HCT116 (cell line): ENCODE results near the gene CHST15. TPM values are rescaled to one million over a fixed set of nuclear protein-coding genes. Genes with fewer than 3 reads are reported as not detected.
"Not testable (repeated sequence)": the region's sequence is repeated elsewhere in the genome, so short reads cannot be mapped to it uniquely, and the experiment has no call there.

Source experiments
- ATAC-seq: fragments of 200-7000 bp; cut with Tn5 transposase; 2 replicates; pipeline ENCODE4 v1.9.1; 2020; ENCODE audit warnings: mild to moderate bottlenecking, moderate library complexity
- BruUV-seq: library from RNA; stranded (reverse); fragments of 400-500 nt; replicated peaks from 2 replicates; lab custom pipeline; 2021; lab: Mats Ljungman, UMichigan
- CTCF ChIA-PET: fragments of 300-600 bp; sonication (Branson Sonifier 250); formaldehyde crosslinking; loops from one replicate; lab custom pipeline; 2021; ENCODE audit warnings: antibody characterized with exemption; lab: Charles Lee
- POLR2A ChIA-PET: fragments of 300-600, 350-600 bp; sonication (Branson Sonifier 250); formaldehyde crosslinking; loops from one replicate; lab custom pipeline; 2021; ENCODE audit warnings: antibody characterized with exemption; lab: Charles Lee
- RAD21 ChIA-PET, 2 experiments: fragments of 300-600 bp; sonication (Branson Sonifier 250); formaldehyde crosslinking; loops; one replicate each; lab custom pipeline; 2023; ENCODE audit warnings: low total read pairs in 2 of 2; ENCODE audit not compliant: uncharacterized antibody in 2 of 2, unreplicated experiment in 2 of 2, low non-redundant PET in 1 of 2; lab: Charles Lee
- DNase-seq: peaks from one replicate; pipeline ENCODE4 v3.0.0-alpha.2; 2010; ENCODE audit warnings: low read depth, low spot score
- H2AFZ ChIP-seq: fragments of 200-600 bp; shearing (Covaris generic), sonication (generic); 2 replicates; pipeline ENCODE4 v1.6.1; 2017; ENCODE audit warnings: low read depth, mixed run types, mixed read lengths, antibody characterized with exemption, low read length; ENCODE audit not compliant: poor library complexity, severe bottlenecking
- H3K27ac ChIP-seq: 2 replicates; pipeline ENCODE4 v1.5.1; 2012; ENCODE audit warnings: low read depth, low read length
- H3K27me3 ChIP-seq: fragments of 200-600 bp; sonication (generic); 2 replicates; pipeline ENCODE4 v1.6.1; 2016; ENCODE audit warnings: mixed run types, low read length, mixed read lengths; ENCODE audit not compliant: insufficient read depth
- H3K36me3 ChIP-seq, 2 experiments: fragments of 200-500 bp in 1 of 2; fragments of 200-600 bp in 1 of 2; sonication (Bioruptor generic) in 1 of 2; sonication (generic) in 1 of 2; 2 replicates each; pipeline versions ENCODE4 v1.5.1 to v1.6.1; 2014 to 2016; ENCODE audit warnings: low read length in 2 of 2, inconsistent platforms in 1 of 2, mixed read lengths in 1 of 2, mixed run types in 1 of 2; ENCODE audit not compliant: insufficient read depth in 2 of 2, control insufficient read depth in 1 of 2
- H3K4me1 ChIP-seq, 2 experiments: fragments of 200-600 bp in 1 of 2; sonication (generic) in 1 of 2; 2 replicates each; pipeline versions ENCODE4 v1.5.1 to v1.6.1; 2012 to 2017; ENCODE audit warnings: low read length in 2 of 2, inconsistent platforms in 1 of 2, mild to moderate bottlenecking in 1 of 2, mixed read lengths in 1 of 2, mixed run types in 1 of 2, moderate library complexity in 1 of 2; ENCODE audit not compliant: insufficient read depth in 2 of 2, control insufficient read depth in 1 of 2
- H3K4me2 ChIP-seq: fragments of 200-600 bp; sonication (generic); 2 replicates; pipeline ENCODE4 v1.6.1; 2017; ENCODE audit warnings: mixed run types, low read length, mixed read lengths
- H3K4me3 ChIP-seq, 2 experiments: fragments of 200-600 bp in 1 of 2; sonication (generic) in 1 of 2; replicated peaks in 1 of 2; 2 replicates each; pipeline ENCODE4 v1.5.1; 2011 to 2016; ENCODE audit warnings: low read length in 2 of 2, control low read depth in 1 of 2, low read depth in 1 of 2, mild to moderate bottlenecking in 1 of 2, mixed read lengths in 1 of 2, mixed run types in 1 of 2
- H3K79me2 ChIP-seq: fragments of 200-600 bp; sonication (generic); 2 replicates; pipeline ENCODE4 v1.6.1; 2017; ENCODE audit warnings: mild to moderate bottlenecking, mixed run types, low read length, moderate library complexity, mixed read lengths; ENCODE audit not compliant: insufficient read depth
- H3K9ac ChIP-seq: fragments of 200-600 bp; sonication (generic); 2 replicates; pipeline ENCODE4 v1.6.1; 2016; ENCODE audit warnings: low read length, mixed read lengths
- H3K9me2 ChIP-seq: fragments of 200-600 bp; sonication (generic), shearing (Covaris generic); 2 replicates; pipeline ENCODE4 v1.6.1; 2017; ENCODE audit warnings: mixed run types, mild to moderate bottlenecking, moderate library complexity; ENCODE audit not compliant: insufficient read depth
- H3K9me3 ChIP-seq, 2 experiments: fragments of 200-500 bp in 1 of 2; fragments of 200-600 bp in 1 of 2; sonication (Bioruptor generic) in 1 of 2; sonication (generic) in 1 of 2; 2 replicates each; pipeline ENCODE4 v1.6.1; 2014 to 2017; ENCODE audit warnings: low read length in 2 of 2, mixed read lengths in 2 of 2, inconsistent platforms in 1 of 2, low read depth in 1 of 2, mild to moderate bottlenecking in 1 of 2, mixed run types in 1 of 2, moderate library complexity in 1 of 2; ENCODE audit not compliant: control insufficient read depth in 1 of 2, insufficient read depth in 1 of 2
- H4K20me1 ChIP-seq: fragments of 200-600 bp; sonication (generic), shearing (Covaris generic); 2 replicates; pipeline ENCODE4 v1.6.1; 2017; ENCODE audit warnings: mixed run types, mild to moderate bottlenecking, moderate library complexity; ENCODE audit not compliant: insufficient read depth
- EGR1 ChIP-seq: IDR thresholded peaks from 2 replicates; pipeline ENCODE4 v1.6.1; 2012; ENCODE audit warnings: low read depth
- EZH2 ChIP-seq: fragments of 200-600 bp; sonication (generic); IDR thresholded peaks from 2 replicates; pipeline ENCODE4 v1.6.1; 2017; ENCODE audit warnings: antibody characterized with exemption, mixed run types
- EZH2phosphoT487 ChIP-seq: fragments of 200-600 bp; IDR thresholded peaks from 2 replicates; pipeline ENCODE4 v1.6.1; 2018; ENCODE audit warnings: antibody characterized with exemption, borderline replicate concordance
- FOSL1 ChIP-seq: IDR thresholded peaks from 2 replicates; pipeline ENCODE4 v1.6.1; 2012; ENCODE audit warnings: low read depth
- POLR2A ChIP-seq: IDR thresholded peaks from 2 replicates; pipeline ENCODE4 v1.7.0; 2011; ENCODE audit warnings: borderline replicate concordance; ENCODE audit not compliant: insufficient read depth, insufficient read length; ENCODE audit errors: extremely low read depth
- POLR2AphosphoS5 ChIP-seq: IDR thresholded peaks from 2 replicates; pipeline ENCODE4 v1.6.1; 2011; ENCODE audit warnings: mild to moderate bottlenecking, low read depth, low read length, moderate library complexity
- SP1 ChIP-seq: IDR thresholded peaks from 2 replicates; pipeline ENCODE4 v1.6.1; 2012; ENCODE audit warnings: low read depth
- TCF7L2 ChIP-seq: IDR thresholded peaks from 2 replicates; pipeline ENCODE4 v1.7.0; 2011; ENCODE audit warnings: borderline replicate concordance, inconsistent platforms; ENCODE audit not compliant: insufficient read depth, insufficient read length; ENCODE audit errors: extremely low read depth
- YY1 ChIP-seq: IDR thresholded peaks from 2 replicates; pipeline ENCODE4 v1.6.1; 2011; ENCODE audit warnings: low read length, low read depth, moderate library complexity, mild to moderate bottlenecking; ENCODE audit not compliant: insufficient replicate concordance; ENCODE audit errors: extremely low read depth
- ZFX ChIP-seq: fragments of 450-650 bp; IDR thresholded peaks from 2 replicates; pipeline ENCODE4 v1.6.1; 2017
- intact Hi-C: fragments of 100-400 bp; cut with micrococcal nuclease; formaldehyde crosslinking; loops from 2 replicates; pipeline ENCODE4 v1.10.0; 2022
- total RNA-seq: library from RNA; stranded (reverse); gene quantifications from one replicate; pipeline ENCODE4 v1.2.1, GENCODE V29; 2021; ENCODE audit not compliant: unreplicated experiment
- TF ChIP-seq, protein P1 (sequence below), 3 experiments: fragments of 200-600 bp in 1 of 3; sonication (generic) in 1 of 3; IDR thresholded peaks in 2 of 3; conservative IDR thresholded peaks in 1 of 3; 2 replicates each; pipeline ENCODE4 v1.5.1; 2012 to 2017; ENCODE audit warnings: low read depth in 2 of 3, low read length in 2 of 3, antibody characterized with exemption in 1 of 3, borderline replicate concordance in 1 of 3, control low read depth in 1 of 3, mild to moderate bottlenecking in 1 of 3, mixed read lengths in 1 of 3, mixed run types in 1 of 3, moderate library complexity in 1 of 3; ENCODE audit not compliant: insufficient read depth in 1 of 3
- TF ChIP-seq, protein P2 (sequence below): IDR thresholded peaks from 2 replicates; pipeline ENCODE4 v1.6.1; 2011; ENCODE audit warnings: mild to moderate bottlenecking, low read length, moderate library complexity; ENCODE audit not compliant: insufficient replicate concordance; ENCODE audit errors: extremely low read depth

CHST15 gene
- total RNA-seq, 1 experiment from 2014 or later: 47.2 TPM

DNA sequence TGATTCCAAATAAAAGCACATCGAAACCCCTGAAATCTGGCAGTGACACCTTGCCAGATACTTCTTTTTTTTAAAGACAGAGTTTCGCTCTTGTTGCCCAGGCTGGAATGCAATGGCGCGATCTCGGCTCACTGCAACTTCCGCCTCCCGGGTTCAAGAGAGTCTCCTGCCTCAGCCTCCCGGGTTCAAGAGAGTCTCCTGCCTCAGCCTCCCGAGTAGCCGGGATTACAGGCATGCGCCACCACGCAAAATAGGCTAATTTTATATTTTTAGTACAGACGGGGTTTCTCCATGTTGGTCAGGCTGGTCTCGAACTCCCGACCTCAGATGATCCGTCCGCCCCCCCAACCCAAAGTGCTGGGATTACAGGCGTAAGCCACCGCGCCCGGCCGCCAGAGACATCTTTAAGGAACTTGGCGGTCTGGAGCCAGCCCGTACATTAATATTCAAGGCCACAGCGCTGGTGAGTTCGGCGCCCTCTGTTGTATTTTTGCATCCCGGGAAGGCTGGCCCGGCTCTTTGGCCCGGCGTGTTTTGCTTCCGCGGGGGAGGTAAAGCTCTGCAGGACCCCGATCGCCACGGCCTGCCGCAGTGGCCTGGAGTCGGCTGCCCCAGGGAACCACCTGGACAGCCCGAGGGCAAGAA lies 498 bp upstream of the CHST15 start:
- ChIA-PET RAD21 (interaction anchor here in 1 of 2 experiments (1.3 kb wide), 1 partner anchor 100 kb away, joined by 4 read pairs; no protein-coding TSS in a partner anchor), CTCF (interaction anchor here (0.6 kb wide), 1 partner anchor 310 kb away, joined by 3 read pairs; no protein-coding TSS in a partner anchor), POLR2A (interaction anchor here (0.6 to 1.7 kb wide), 5 partner anchors 10 to 99 kb away, joined by 3 to 6 read pairs (median 3); no protein-coding TSS in a partner anchor)
- H2AFZ ChIP-seq: peak overlapping the region; percentile 88
- H3K4me2 ChIP-seq: peak overlapping the region; percentile 87
- intact Hi-C loops: loop anchor here (2.0 to 5.0 kb wide), 3 partner anchors 59 to 293 kb away; no protein-coding TSS in a partner anchor
- TF ChIP-seq YY1 (peak; percentile 45), TCF7L2 (peak; percentile 32)
- not testable (repeated sequence) for H3K36me3 ChIP-seq, H3K27me3 ChIP-seq, H3K9me3 ChIP-seq, H3K9me2 ChIP-seq, H4K20me1 ChIP-seq, DNase-seq, BruUV-seq
- ATAC-seq: peak; percentile 20
- H3K4me3 ChIP-seq: peak overlapping the region; percentile 80 to 82
- peak overlapping the region; percentile 93 for H3K27ac ChIP-seq
- H3K9ac ChIP-seq: peak overlapping the region; percentile 87
- peaks cover 23 to 36% of the 10 kb centered on the region in 2 experiments for H3K4me1 ChIP-seq
- H3K79me2 ChIP-seq: peaks cover 32% of the 10 kb centered on the region

DNA sequence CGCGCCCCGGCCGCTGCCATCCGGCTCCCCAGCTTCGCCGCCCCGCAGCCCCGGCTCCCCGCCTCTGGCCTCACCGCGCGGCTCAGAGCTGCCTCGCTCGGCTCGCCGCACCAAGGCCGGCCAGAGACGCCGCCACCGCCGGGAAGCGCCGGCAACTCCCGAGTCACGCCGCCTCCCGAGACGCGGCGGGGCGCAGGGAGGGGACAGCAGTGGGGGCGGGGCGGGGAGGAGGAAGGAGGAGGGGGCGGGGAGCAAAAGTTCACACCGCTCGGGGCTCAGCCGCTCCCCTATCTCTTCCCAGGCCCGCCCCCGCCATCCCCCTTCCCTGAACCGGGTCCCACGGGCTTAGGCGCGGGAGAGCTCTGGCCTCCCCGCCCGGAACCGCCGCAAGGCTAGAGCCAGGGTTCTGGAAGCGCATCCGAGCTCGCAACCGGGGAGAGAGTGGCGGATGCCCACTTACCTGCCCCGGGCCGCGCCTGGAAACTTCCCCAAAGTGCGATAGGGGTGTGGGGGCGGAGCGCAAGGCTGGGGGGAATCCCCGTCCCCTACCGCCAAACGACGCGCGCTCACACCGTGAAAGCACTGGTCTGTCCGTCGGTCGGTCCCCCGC lies 1.0 kb downstream of the CHST15 start:
- no peaks in the 10 kb centered on the region for H3K27me3 ChIP-seq
- peaks cover 0 to 8% of the 10 kb centered on the region in 2 experiments; a peak in 1 of 4 replicates for H3K9me3 ChIP-seq
- intact Hi-C loops: loop anchor here (2.0 to 5.0 kb wide), 3 partner anchors 60 to 295 kb away; no protein-coding TSS in a partner anchor
- no peaks in the 10 kb centered on the region for H3K9me2 ChIP-seq
- H3K9ac ChIP-seq: peak overlapping the region; percentile 87
- H3K27ac ChIP-seq: peak overlapping the region; percentile 93
- ChIA-PET RAD21 (interaction anchor here in 1 of 2 experiments (1.1 kb wide), 1 partner anchor 33 kb away, joined by 3 read pairs; no protein-coding TSS in a partner anchor), POLR2A (interaction anchor here (1.2 to 1.7 kb wide), 2 partner anchors 60 to 97 kb away, joined by 3 to 6 read pairs; no protein-coding TSS in a partner anchor), CTCF (interaction anchor here (0.8 to 1.5 kb wide), 2 partner anchors 60 to 296 kb away, joined by 3 to 4 read pairs; no protein-coding TSS in a partner anchor)
- no peaks in the 10 kb centered on the region for H3K36me3 ChIP-seq
- H3K4me3 ChIP-seq: peak overlapping the region; percentile 80 to 82
- DNase-seq (no peak), ATAC-seq (peak; percentile 61)
- H3K4me2 ChIP-seq: peak overlapping the region; percentile 87
- H3K4me1 ChIP-seq: peaks cover 30 to 46% of the 10 kb centered on the region in 2 experiments
- H4K20me1 ChIP-seq: no peaks in the 10 kb centered on the region
- no peak overlapping the region for H2AFZ ChIP-seq
- peaks cover 46% of the 10 kb centered on the region for H3K79me2 ChIP-seq
- BruUV-seq: no TSS peak
- no peak for TF ChIP-seq TCF7L2
- TF ChIP-seq EZH2: no peak
- no peak for TF ChIP-seq FOSL1
- no peak for TF ChIP-seq SP1
- TF ChIP-seq EGR1: no peak
- TF ChIP-seq, protein P1, sequence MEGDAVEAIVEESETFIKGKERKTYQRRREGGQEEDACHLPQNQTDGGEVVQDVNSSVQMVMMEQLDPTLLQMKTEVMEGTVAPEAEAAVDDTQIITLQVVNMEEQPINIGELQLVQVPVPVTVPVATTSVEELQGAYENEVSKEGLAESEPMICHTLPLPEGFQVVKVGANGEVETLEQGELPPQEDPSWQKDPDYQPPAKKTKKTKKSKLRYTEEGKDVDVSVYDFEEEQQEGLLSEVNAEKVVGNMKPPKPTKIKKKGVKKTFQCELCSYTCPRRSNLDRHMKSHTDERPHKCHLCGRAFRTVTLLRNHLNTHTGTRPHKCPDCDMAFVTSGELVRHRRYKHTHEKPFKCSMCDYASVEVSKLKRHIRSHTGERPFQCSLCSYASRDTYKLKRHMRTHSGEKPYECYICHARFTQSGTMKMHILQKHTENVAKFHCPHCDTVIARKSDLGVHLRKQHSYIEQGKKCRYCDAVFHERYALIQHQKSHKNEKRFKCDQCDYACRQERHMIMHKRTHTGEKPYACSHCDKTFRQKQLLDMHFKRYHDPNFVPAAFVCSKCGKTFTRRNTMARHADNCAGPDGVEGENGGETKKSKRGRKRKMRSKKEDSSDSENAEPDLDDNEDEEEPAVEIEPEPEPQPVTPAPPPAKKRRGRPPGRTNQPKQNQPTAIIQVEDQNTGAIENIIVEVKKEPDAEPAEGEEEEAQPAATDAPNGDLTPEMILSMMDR (IDR thresholded peaks at IDR 0.05 in 2 of 3, conservative IDR thresholded peaks at IDR 0.05 in 1 of 3; ENCODE audit: borderline replicate concordance in 1 of 3, insufficient read depth in 1 of 3, low read depth in 2 of 3, low read length in 2 of 3): no peak
- no peak for TF ChIP-seq YY1
- TF ChIP-seq, protein P2, sequence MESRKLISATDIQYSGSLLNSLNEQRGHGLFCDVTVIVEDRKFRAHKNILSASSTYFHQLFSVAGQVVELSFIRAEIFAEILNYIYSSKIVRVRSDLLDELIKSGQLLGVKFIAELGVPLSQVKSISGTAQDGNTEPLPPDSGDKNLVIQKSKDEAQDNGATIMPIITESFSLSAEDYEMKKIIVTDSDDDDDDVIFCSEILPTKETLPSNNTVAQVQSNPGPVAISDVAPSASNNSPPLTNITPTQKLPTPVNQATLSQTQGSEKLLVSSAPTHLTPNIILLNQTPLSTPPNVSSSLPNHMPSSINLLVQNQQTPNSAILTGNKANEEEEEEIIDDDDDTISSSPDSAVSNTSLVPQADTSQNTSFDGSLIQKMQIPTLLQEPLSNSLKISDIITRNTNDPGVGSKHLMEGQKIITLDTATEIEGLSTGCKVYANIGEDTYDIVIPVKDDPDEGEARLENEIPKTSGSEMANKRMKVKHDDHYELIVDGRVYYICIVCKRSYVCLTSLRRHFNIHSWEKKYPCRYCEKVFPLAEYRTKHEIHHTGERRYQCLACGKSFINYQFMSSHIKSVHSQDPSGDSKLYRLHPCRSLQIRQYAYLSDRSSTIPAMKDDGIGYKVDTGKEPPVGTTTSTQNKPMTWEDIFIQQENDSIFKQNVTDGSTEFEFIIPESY: no peak
- no peak for TF ChIP-seq ZFX
- no peak for TF ChIP-seq EZH2phosphoT487
- TF ChIP-seq POLR2AphosphoS5: peak; percentile 50
- peak; percentile 26 for TF ChIP-seq POLR2A
